Neural cell (in vitro differentiated cells): ENCODE data around the gene CYP2W1. TPM values are rescaled to one million over a fixed set of nuclear protein-coding genes. Genes with fewer than 3 reads are reported as not detected.

Experiments
- H2AFZ ChIP-seq: fragments of 200-600, 300-800 bp; sonication (generic), shearing (Covaris generic); 2 replicates; pipeline ENCODE4 v1.6.0; 2014; ENCODE audit warnings: low read depth, mild to moderate bottlenecking, antibody characterized with exemption, low read length, moderate library complexity
- H3F3A ChIP-seq: fragments of 200-600 bp; shearing (Covaris generic); 2 replicates; pipeline ENCODE4 v1.6.1; 2016; ENCODE audit warnings: mild to moderate bottlenecking, moderate library complexity, mixed read lengths, antibody characterized with exemption, low read length; ENCODE audit not compliant: insufficient read depth, poor library complexity, severe bottlenecking
- H3K27ac ChIP-seq: fragments of 200-600, 300-800 bp; sonication (generic), shearing (Covaris generic); 2 replicates; pipeline ENCODE4 v1.5.1; 2014; ENCODE audit warnings: mild to moderate bottlenecking, low read length, moderate library complexity
- H3K27me3 ChIP-seq: fragments of 300-800, 200-600 bp; sonication (generic), shearing (Covaris generic); 2 replicates; pipeline ENCODE4 v1.6.0; 2014; ENCODE audit warnings: mild to moderate bottlenecking, low read depth, low read length, moderate library complexity; ENCODE audit not compliant: insufficient read depth
- H3K36me3 ChIP-seq: fragments of 300-800, 200-600 bp; sonication (generic), shearing (Covaris generic); 2 replicates; pipeline ENCODE4 v1.5.1; 2014; ENCODE audit warnings: mild to moderate bottlenecking, antibody characterized with exemption, low read length, moderate library complexity; ENCODE audit not compliant: insufficient read depth
- H3K4me2 ChIP-seq: fragments of 300-800, 200-600 bp; sonication (generic), shearing (Covaris generic); 2 replicates; pipeline ENCODE4 v1.6.0; 2014; ENCODE audit warnings: mild to moderate bottlenecking, low read length
- H3K4me3 ChIP-seq: fragments of 300-800, 200-600 bp; sonication (generic), shearing (Covaris generic); 2 replicates; pipeline ENCODE4 v1.5.1; 2014; ENCODE audit warnings: mild to moderate bottlenecking, low read length, moderate library complexity
- H3K79me2 ChIP-seq: fragments of 200-600 bp; shearing (Covaris generic); replicated peaks from 2 replicates; pipeline ENCODE4 v1.6.0; 2014; ENCODE audit warnings: mild to moderate bottlenecking, low read length, moderate library complexity; ENCODE audit not compliant: insufficient read depth
- H3K9ac ChIP-seq: fragments of 300-800, 200-600 bp; sonication (generic), shearing (Covaris generic); 2 replicates; pipeline ENCODE4 v1.6.1; 2016; ENCODE audit warnings: mild to moderate bottlenecking, low read length, mixed read lengths
- H3K9me2 ChIP-seq: fragments of 200-600 bp; shearing (Covaris generic); 2 replicates; pipeline ENCODE4 v1.6.1; 2016; ENCODE audit warnings: mild to moderate bottlenecking, low read length, mixed read lengths; ENCODE audit not compliant: insufficient read depth
- H3K9me3 ChIP-seq: fragments of 200-600, 300-800 bp; sonication (generic), shearing (Covaris generic); 2 replicates; pipeline ENCODE4 v1.6.1; 2016; ENCODE audit warnings: mild to moderate bottlenecking, mixed run types, low read length, moderate library complexity, mixed read lengths
- H4K20me1 ChIP-seq: fragments of 200-600 bp; shearing (Covaris generic); 2 replicates; pipeline ENCODE4 v1.6.1; 2016; ENCODE audit warnings: mild to moderate bottlenecking, mixed run types; ENCODE audit not compliant: insufficient read depth
- EP300 ChIP-seq: fragments of 450-650 bp; conservative IDR thresholded peaks from 2 replicates; pipeline ENCODE4 v1.6.1; 2014; ENCODE audit warnings: antibody characterized with exemption, mild to moderate bottlenecking, moderate library complexity; ENCODE audit not compliant: poor library complexity, severe bottlenecking
- EZH2 ChIP-seq: fragments of 200-600, 300-800 bp; shearing (Covaris generic), sonication (generic); IDR thresholded peaks from 2 replicates; pipeline ENCODE4 v1.6.1; 2014; ENCODE audit warnings: antibody characterized with exemption, low read length, borderline replicate concordance, mild to moderate bottlenecking; ENCODE audit not compliant: insufficient read depth, poor library complexity, severe bottlenecking
- MXI1 ChIP-seq: fragments of 450-650 bp; conservative IDR thresholded peaks from 2 replicates; pipeline ENCODE4 v1.6.1; 2014; ENCODE audit warnings: antibody characterized with exemption, mild to moderate bottlenecking; ENCODE audit not compliant: poor library complexity, severe bottlenecking
- POLR2AphosphoS5 ChIP-seq: IDR thresholded peaks from 2 replicates; pipeline ENCODE4 v1.6.1; 2012
- RAD21 ChIP-seq: fragments of 450-650 bp; conservative IDR thresholded peaks from 2 replicates; pipeline ENCODE4 v1.6.1; 2014; ENCODE audit warnings: antibody characterized with exemption, mild to moderate bottlenecking, moderate library complexity
- SMC3 ChIP-seq: fragments of 450-650 bp; conservative IDR thresholded peaks from 2 replicates; pipeline ENCODE4 v1.6.1; 2014; ENCODE audit warnings: antibody characterized with exemption, mild to moderate bottlenecking, moderate library complexity; ENCODE audit not compliant: poor library complexity
- TAF1 ChIP-seq: IDR thresholded peaks from 2 replicates; pipeline ENCODE4 v1.6.1; 2012; ENCODE audit warnings: low read depth
- polyA plus RNA-seq: library from polyadenylated mRNA; depleted of rRNA; stranded (reverse); fragments of >200 nt; gene quantifications from 2 replicates; pipeline ENCODE4 v1.2.3, GENCODE V29; 2014
- TF ChIP-seq, protein P1 (sequence below): fragments of 450-650 bp; IDR thresholded peaks from 2 replicates; pipeline ENCODE4 v1.5.1; 2014; ENCODE audit warnings: antibody characterized with exemption, mild to moderate bottlenecking, moderate library complexity; ENCODE audit not compliant: poor library complexity, severe bottlenecking
- TF ChIP-seq, protein P2 (sequence below): IDR thresholded peaks from 2 replicates; pipeline ENCODE4 v1.6.1; 2012; ENCODE audit warnings: borderline replicate concordance

Gene CYP2W1
- polyA plus RNA-seq, 1 donor from 2014 or later, result not detected

DNA sequence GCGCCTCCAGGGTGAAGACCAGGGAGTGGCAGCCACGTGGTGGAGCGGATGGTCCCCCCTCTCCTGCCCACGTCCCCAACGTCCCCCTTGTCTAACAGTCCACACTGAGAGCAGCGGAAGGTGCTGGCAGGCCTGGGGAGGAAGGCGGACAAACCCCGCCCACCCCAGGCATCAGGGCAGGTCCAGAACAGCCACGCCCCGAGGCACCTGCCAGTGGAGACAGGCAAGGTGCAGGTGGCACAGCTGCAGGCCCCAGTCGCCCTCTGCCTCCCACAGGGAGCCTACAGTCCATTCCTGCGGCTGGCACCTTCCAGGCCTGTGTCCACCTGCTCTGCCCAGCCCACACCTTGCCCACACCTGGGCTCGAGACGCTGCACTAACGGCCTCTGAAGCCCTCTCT, 24.9 kb downstream of the CYP2W1 start:
- H3K9ac ChIP-seq, result no peak overlapping the region
- TF ChIP-seq POLR2AphosphoS5 (no peak), SMC3 (no peak), MXI1 (no peak), EP300 (no peak), TAF1 (no peak), RAD21 (no peak), EZH2 (no peak)
- TF ChIP-seq, protein P1, sequence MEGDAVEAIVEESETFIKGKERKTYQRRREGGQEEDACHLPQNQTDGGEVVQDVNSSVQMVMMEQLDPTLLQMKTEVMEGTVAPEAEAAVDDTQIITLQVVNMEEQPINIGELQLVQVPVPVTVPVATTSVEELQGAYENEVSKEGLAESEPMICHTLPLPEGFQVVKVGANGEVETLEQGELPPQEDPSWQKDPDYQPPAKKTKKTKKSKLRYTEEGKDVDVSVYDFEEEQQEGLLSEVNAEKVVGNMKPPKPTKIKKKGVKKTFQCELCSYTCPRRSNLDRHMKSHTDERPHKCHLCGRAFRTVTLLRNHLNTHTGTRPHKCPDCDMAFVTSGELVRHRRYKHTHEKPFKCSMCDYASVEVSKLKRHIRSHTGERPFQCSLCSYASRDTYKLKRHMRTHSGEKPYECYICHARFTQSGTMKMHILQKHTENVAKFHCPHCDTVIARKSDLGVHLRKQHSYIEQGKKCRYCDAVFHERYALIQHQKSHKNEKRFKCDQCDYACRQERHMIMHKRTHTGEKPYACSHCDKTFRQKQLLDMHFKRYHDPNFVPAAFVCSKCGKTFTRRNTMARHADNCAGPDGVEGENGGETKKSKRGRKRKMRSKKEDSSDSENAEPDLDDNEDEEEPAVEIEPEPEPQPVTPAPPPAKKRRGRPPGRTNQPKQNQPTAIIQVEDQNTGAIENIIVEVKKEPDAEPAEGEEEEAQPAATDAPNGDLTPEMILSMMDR, result no peak
- TF ChIP-seq, protein P2, sequence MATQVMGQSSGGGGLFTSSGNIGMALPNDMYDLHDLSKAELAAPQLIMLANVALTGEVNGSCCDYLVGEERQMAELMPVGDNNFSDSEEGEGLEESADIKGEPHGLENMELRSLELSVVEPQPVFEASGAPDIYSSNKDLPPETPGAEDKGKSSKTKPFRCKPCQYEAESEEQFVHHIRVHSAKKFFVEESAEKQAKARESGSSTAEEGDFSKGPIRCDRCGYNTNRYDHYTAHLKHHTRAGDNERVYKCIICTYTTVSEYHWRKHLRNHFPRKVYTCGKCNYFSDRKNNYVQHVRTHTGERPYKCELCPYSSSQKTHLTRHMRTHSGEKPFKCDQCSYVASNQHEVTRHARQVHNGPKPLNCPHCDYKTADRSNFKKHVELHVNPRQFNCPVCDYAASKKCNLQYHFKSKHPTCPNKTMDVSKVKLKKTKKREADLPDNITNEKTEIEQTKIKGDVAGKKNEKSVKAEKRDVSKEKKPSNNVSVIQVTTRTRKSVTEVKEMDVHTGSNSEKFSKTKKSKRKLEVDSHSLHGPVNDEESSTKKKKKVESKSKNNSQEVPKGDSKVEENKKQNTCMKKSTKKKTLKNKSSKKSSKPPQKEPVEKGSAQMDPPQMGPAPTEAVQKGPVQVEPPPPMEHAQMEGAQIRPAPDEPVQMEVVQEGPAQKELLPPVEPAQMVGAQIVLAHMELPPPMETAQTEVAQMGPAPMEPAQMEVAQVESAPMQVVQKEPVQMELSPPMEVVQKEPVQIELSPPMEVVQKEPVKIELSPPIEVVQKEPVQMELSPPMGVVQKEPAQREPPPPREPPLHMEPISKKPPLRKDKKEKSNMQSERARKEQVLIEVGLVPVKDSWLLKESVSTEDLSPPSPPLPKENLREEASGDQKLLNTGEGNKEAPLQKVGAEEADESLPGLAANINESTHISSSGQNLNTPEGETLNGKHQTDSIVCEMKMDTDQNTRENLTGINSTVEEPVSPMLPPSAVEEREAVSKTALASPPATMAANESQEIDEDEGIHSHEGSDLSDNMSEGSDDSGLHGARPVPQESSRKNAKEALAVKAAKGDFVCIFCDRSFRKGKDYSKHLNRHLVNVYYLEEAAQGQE, result no peak
- H3K9me3 ChIP-seq, result no peaks in the 10 kb centered on the region
- no peak overlapping the region for H3K27ac ChIP-seq
- no peak overlapping the region for H3K4me3 ChIP-seq
- no peaks in the 10 kb centered on the region for H3K9me2 ChIP-seq
- H2AFZ ChIP-seq, result no peak overlapping the region
- no peaks in the 10 kb centered on the region for H3F3A ChIP-seq
- H3K27me3 ChIP-seq, result no peaks in the 10 kb centered on the region
- no peak overlapping the region for H3K4me2 ChIP-seq
- peaks cover 4% of the 10 kb centered on the region for H4K20me1 ChIP-seq
- peaks cover 11% of the 10 kb centered on the region for H3K36me3 ChIP-seq
- peaks cover 5% of the 10 kb centered on the region for H3K79me2 ChIP-seq

DNA sequence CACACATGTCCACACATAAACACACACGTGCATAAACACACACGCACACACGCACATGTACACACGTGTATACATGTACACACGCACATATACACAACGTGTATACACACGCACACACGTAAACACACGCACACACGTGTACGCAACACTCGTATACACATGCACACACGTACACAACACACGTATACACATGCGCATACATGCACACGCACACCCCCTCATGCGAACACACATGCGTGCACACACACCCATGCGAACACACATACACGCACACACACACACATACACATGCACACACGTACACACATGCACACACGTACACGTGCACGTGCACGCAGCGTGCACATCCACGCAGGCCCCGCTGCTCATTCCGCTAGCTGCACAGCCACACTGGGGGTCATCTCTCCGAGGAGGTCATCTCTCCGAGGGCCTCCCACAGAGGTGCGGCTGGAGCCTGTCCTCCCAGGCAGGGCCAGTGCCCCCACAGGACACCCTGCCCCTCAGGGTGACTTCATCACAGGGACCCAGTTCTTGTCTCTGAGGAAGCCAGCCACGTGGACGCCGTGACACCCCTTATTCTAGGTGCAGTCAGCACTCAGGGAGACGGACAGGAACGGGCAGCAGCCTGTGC, 25.9 kb downstream of the CYP2W1 start:
- no peak overlapping the region for H3K4me2 ChIP-seq
- H3K79me2 ChIP-seq, result peaks cover 5% of the 10 kb centered on the region
- no peaks in the 10 kb centered on the region for H3F3A ChIP-seq
- TF ChIP-seq, protein P1, result no peak
- TF ChIP-seq EP300 (no peak), MXI1 (no peak), RAD21 (no peak), POLR2AphosphoS5 (no peak), SMC3 (no peak), TAF1 (no peak), EZH2 (no peak)
- TF ChIP-seq, protein P2, result no peak
- no peaks in the 10 kb centered on the region for H3K9me2 ChIP-seq
- no peaks in the 10 kb centered on the region for H3K27me3 ChIP-seq
- no peak overlapping the region for H3K4me3 ChIP-seq
- H3K27ac ChIP-seq, result no peak overlapping the region
- no peak overlapping the region for H3K9ac ChIP-seq
- H3K9me3 ChIP-seq, result no peaks in the 10 kb centered on the region
- H2AFZ ChIP-seq, result no peak overlapping the region
- peaks cover 10% of the 10 kb centered on the region for H4K20me1 ChIP-seq
- H3K36me3 ChIP-seq, result peaks cover 11% of the 10 kb centered on the region
